Measurements from ENCODE around the gene ARHGAP31. TPM values are rescaled to one million over a fixed set of nuclear protein-coding genes. Genes with fewer than 3 reads are reported as not detected.

The ARHGAP31 gene
- total and polyA plus RNA-seq, 10 donors = 2.0 to 38.0 (median 25.3) TPM

GRCh38 chr3:119416873-119417272 lies 122.7 kb downstream of the ARHGAP31 start:
- Histone ChIP-seq H3K9me3 (no peaks in the 10 kb centered on the region), H3K27me3 (replicated peaks in 1 of 7) (no peaks in the 10 kb centered on the region), H3K4me3 (no peak overlapping the region), H3K27ac (no peak overlapping the region), H3K36me3 (peaks cover 0 to 62% (median 20%) of the 10 kb centered on the region in 6 donors), H3K4me1 (no peaks in the 10 kb centered on the region)
- 85 to 98% (median 96%) methylated on average over 1 of the region's 1 CpG for WGBS, 5 donors
- no peak for DNase-seq
- TF ChIP-seq CTCF (IDR thresholded peaks at IDR 0.05 in 8 of 11, conservative IDR thresholded peaks at IDR 0.05 in 3 of 11) (no peak), POLR2AphosphoS5 (IDR thresholded peaks at IDR 0.05) (no peak), POLR2A (IDR thresholded peaks at IDR 0.05) (no peak)
- intact Hi-C loops (cut with DNase I; ENCODE audit: low total_unique reads) = no loop called here

GRCh38 chr3:119417771-119418512 lies 123.8 kb downstream of the ARHGAP31 start:
- 85 to 91% (median 90%) methylated on average over 8 of the region's 8 CpGs for WGBS, 5 donors
- Histone ChIP-seq H3K27me3 (replicated peaks in 1 of 7) (no peaks in the 10 kb centered on the region), H3K27ac (no peak overlapping the region), H3K9me3 (no peaks in the 10 kb centered on the region), H3K36me3 (peaks cover 0 to 55% (median 20%) of the 10 kb centered on the region in 6 donors), H3K4me1 (no peaks in the 10 kb centered on the region), H3K4me3 (no peak overlapping the region)
- no peak for DNase-seq
- TF ChIP-seq POLR2A (IDR thresholded peaks at IDR 0.05) = no peak
- TF ChIP-seq CTCF (IDR thresholded peaks at IDR 0.05 in 8 of 11, conservative IDR thresholded peaks at IDR 0.05 in 3 of 11) = no peak
- TF ChIP-seq POLR2AphosphoS5 (IDR thresholded peaks at IDR 0.05) = no peak
- intact Hi-C loops (cut with DNase I; ENCODE audit: low total_unique reads) = no loop called here

DNA sequence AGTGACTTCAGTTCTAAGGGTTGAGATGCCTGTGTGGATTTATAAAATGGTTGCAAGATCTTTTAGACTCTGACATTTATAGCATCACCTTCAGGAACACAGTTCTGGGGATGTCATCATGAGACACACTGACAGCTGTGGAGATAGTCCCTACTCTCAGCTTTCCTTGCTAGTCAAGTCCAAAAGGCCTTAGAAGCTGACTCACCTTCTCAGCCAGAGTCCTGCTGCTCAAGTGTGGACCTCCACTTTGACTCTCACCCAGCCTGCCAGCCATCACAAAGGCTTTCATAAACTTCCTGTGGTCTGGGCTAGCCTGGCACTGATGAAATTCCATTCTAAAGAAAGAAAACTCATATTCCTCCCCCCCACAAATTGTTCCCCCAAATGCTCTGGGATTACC lies 124.5 kb downstream of the ARHGAP31 start:
- H3K4me3 ChIP-seq = no peak overlapping the region
- peaks cover 0 to 51% (median 20%) of the 10 kb centered on the region in 6 donors for H3K36me3 ChIP-seq
- H3K27me3 ChIP-seq (replicated peaks in 1 of 7) = no peaks in the 10 kb centered on the region
- TF ChIP-seq POLR2AphosphoS5 (IDR thresholded peaks at IDR 0.05) (no peak), CTCF (IDR thresholded peaks at IDR 0.05 in 8 of 11, conservative IDR thresholded peaks at IDR 0.05 in 3 of 11) (no peak), POLR2A (IDR thresholded peaks at IDR 0.05) (no peak)
- DNase-seq = no peak
- no peaks in the 10 kb centered on the region for H3K4me1 ChIP-seq
- H3K27ac ChIP-seq = no peak overlapping the region
- intact Hi-C loops (cut with DNase I; ENCODE audit: low total_unique reads) = no loop called here
- H3K9me3 ChIP-seq = no peaks in the 10 kb centered on the region

GRCh38 chr3:119420196-119420595 lies 126.0 kb downstream of the ARHGAP31 start:
- DNase-seq = no peak
- H3K4me1 ChIP-seq = no peaks in the 10 kb centered on the region
- H3K9me3 ChIP-seq = peaks cover 0 to 12% (median 6%) of the 10 kb centered on the region in 8 donors
- intact Hi-C loops (cut with DNase I; ENCODE audit: low total_unique reads) = no loop called here
- 42 to 85% (median 50%) methylated on average over 2 of the region's 2 CpGs for WGBS, 5 donors
- H3K27ac ChIP-seq = no peak overlapping the region
- TF ChIP-seq CTCF (IDR thresholded peaks at IDR 0.05 in 8 of 11, conservative IDR thresholded peaks at IDR 0.05 in 3 of 11) (no peak), POLR2AphosphoS5 (IDR thresholded peaks at IDR 0.05) (no peak), POLR2A (IDR thresholded peaks at IDR 0.05) (no peak)
- H3K27me3 ChIP-seq (replicated peaks in 1 of 7) = no peaks in the 10 kb centered on the region
- peaks cover 0 to 35% (median 8%) of the 10 kb centered on the region in 6 donors for H3K36me3 ChIP-seq
- H3K4me3 ChIP-seq = no peak overlapping the region
